ENCODE results near the gene ABCC1.

- no peak for TF ChIP-seq CTCF (IDR thresholded peaks at IDR 0.05)
- TF ChIP-seq ZFX (IDR thresholded peaks at IDR 0.05; ENCODE audit: borderline replicate concordance), result no peak
Observed at GRCh38 chr16:16052916-16053315, 103.5 kb downstream of the ABCC1 start.

Measured in 22Rv1 (cell line).